GM23338 (cell line): ENCODE measurements around the gene KLF7. TPM values are rescaled to one million over a fixed set of nuclear protein-coding genes. Genes with fewer than 3 reads are reported as not detected.
A peak's percentile ranks its signal among the peaks of the same experiment; 100 is the strongest.

Source experiments
- ATAC-seq: fragments of 200-7000 bp; cut with Tn5 transposase; 3 replicates; pipeline ENCODE4 v1.9.1; 2020
- DNase-seq: peaks from one replicate; pipeline ENCODE4 v3.0.0-alpha.2; 2015; ENCODE audit warnings: low spot score
- H2AFZ ChIP-seq: fragments of 200-600 bp; sonication (generic); 2 replicates; pipeline ENCODE4 v1.8.0; 2016; ENCODE audit warnings: antibody characterized with exemption, mild to moderate bottlenecking, moderate library complexity
- H3F3A ChIP-seq: fragments of 200-600 bp; sonication (generic); replicated peaks from 2 replicates; pipeline ENCODE4 v1.8.0; 2017; ENCODE audit warnings: antibody characterized with exemption, mixed run types, low read depth
- H3K27ac ChIP-seq: fragments of 200-600 bp; sonication (generic); 2 replicates; pipeline ENCODE4 v1.6.1; 2016; ENCODE audit warnings: low read depth
- H3K27me3 ChIP-seq: fragments of 200-600 bp; sonication (generic); 2 replicates; pipeline ENCODE4 v1.8.0; 2016; ENCODE audit warnings: mild to moderate bottlenecking, mixed run types, moderate library complexity; ENCODE audit not compliant: insufficient read depth
- H3K36me3 ChIP-seq: fragments of 200-600 bp; sonication (generic); 2 replicates; pipeline ENCODE4 v1.8.0; 2016; ENCODE audit warnings: mild to moderate bottlenecking; ENCODE audit not compliant: insufficient read depth
- H3K4me1 ChIP-seq: fragments of 200-600 bp; sonication (generic); 2 replicates; pipeline ENCODE4 v1.8.0; 2016; ENCODE audit warnings: mild to moderate bottlenecking, moderate library complexity; ENCODE audit not compliant: insufficient read depth
- H3K4me2 ChIP-seq: fragments of 200-600 bp; sonication (generic); 2 replicates; pipeline ENCODE4 v1.7.1; 2017; ENCODE audit warnings: mixed run types
- H3K4me3 ChIP-seq: fragments of 200-600 bp; sonication (generic); 2 replicates; pipeline ENCODE4 v1.6.1; 2016; ENCODE audit warnings: mixed run types
- H3K79me2 ChIP-seq: fragments of 200-600 bp; sonication (generic); replicated peaks from 2 replicates; pipeline ENCODE4 v1.8.0; 2017; ENCODE audit warnings: mild to moderate bottlenecking; ENCODE audit not compliant: insufficient read depth
- H3K9me2 ChIP-seq: fragments of 200-600 bp; sonication (generic); 2 replicates; pipeline ENCODE4 v1.8.0; 2017; ENCODE audit not compliant: insufficient read depth
- H4K20me1 ChIP-seq: fragments of 200-600 bp; sonication (generic); replicated peaks from 2 replicates; pipeline ENCODE4 v1.8.0; 2017; ENCODE audit warnings: mild to moderate bottlenecking; ENCODE audit not compliant: insufficient read depth
- H3K27ac Mint-ChIP-seq: 2 replicates; pipeline ENCODE4 v1.8.0; 2020; ENCODE audit warnings: inconsistent platforms, mild to moderate bottlenecking, moderate library complexity, mixed read lengths
- H3K27me3 Mint-ChIP-seq: 3 replicates; pipeline ENCODE4 v1.8.0; 2022; ENCODE audit warnings: low read depth, mild to moderate bottlenecking, moderate library complexity, mixed read lengths, inconsistent platforms; ENCODE audit not compliant: insufficient read depth, poor library complexity
- H3K36me3 Mint-ChIP-seq: 3 replicates; pipeline ENCODE4 v1.8.0; 2021; ENCODE audit warnings: low read depth, mild to moderate bottlenecking, inconsistent platforms, moderate library complexity, mixed read lengths
- H3K4me1 Mint-ChIP-seq: 3 replicates; pipeline ENCODE4 v1.8.0; 2020; ENCODE audit warnings: mild to moderate bottlenecking, inconsistent platforms, mixed read lengths
- H3K4me3 Mint-ChIP-seq: 3 replicates; pipeline ENCODE4 v1.8.0; 2021; ENCODE audit warnings: moderate library complexity, mild to moderate bottlenecking, inconsistent platforms, mixed read lengths
- H3K9me3 Mint-ChIP-seq: 3 replicates; pipeline ENCODE4 v1.8.0; 2020; ENCODE audit warnings: moderate library complexity, mild to moderate bottlenecking, inconsistent platforms, mixed read lengths
- CREB1 ChIP-seq: fragments of 250-450 bp; sonication (Bioruptor Pico); IDR thresholded peaks from 2 replicates; pipeline ENCODE4 v1.5.0; 2020; ENCODE audit warnings: low read depth, mild to moderate bottlenecking, moderate library complexity
- ETS1 ChIP-seq: IDR thresholded peaks from 2 replicates; pipeline ENCODE4 v1.6.1; 2016; ENCODE audit warnings: antibody characterized with exemption
- EZH2 ChIP-seq: fragments of 200-600 bp; sonication (generic); IDR thresholded peaks from one replicate; pipeline ENCODE4 v1.8.0; 2017; ENCODE audit warnings: antibody characterized with exemption, mild to moderate bottlenecking, low read depth; ENCODE audit not compliant: unreplicated experiment
- JUNB ChIP-seq: IDR thresholded peaks from one replicate; pipeline ENCODE4 v1.6.1; 2016; ENCODE audit warnings: antibody characterized with exemption; ENCODE audit not compliant: unreplicated experiment
- NANOG ChIP-seq: IDR thresholded peaks from 2 replicates; pipeline ENCODE4 v1.6.1; 2016; ENCODE audit warnings: antibody characterized with exemption, borderline replicate concordance
- POLR2AphosphoS5 ChIP-seq: IDR thresholded peaks from 2 replicates; pipeline ENCODE4 v1.6.1; 2016; ENCODE audit warnings: antibody characterized with exemption, low read depth
- STAT1 ChIP-seq: IDR thresholded peaks from one replicate; pipeline ENCODE4 v1.6.1; 2016; ENCODE audit warnings: antibody characterized with exemption; ENCODE audit not compliant: unreplicated experiment
- polyA plus RNA-seq: library from polyadenylated mRNA; unstranded; fragments of >200 nt; fragmentation: Nextera tagmentation; extraction: Ambion mirVana; gene quantifications from 2 replicates; pipeline ENCODE4 v1.2.1, GENCODE V29; 2016
- total RNA-seq: library from RNA; depleted of rRNA; stranded (reverse); fragments of >200 nt; shearing (Covaris generic); gene quantifications from 2 replicates; pipeline ENCODE4 v1.2.3, GENCODE V29; 2014
- TF ChIP-seq, protein P1 (sequence below), 2 experiments: fragments of 200-600 bp in 1 of 2; sonication (generic) in 1 of 2; conservative IDR thresholded peaks; 2 replicates each; pipeline versions ENCODE4 v1.5.1 to v1.6.1; 2016 to 2017; ENCODE audit warnings: antibody characterized with exemption in 2 of 2, low read depth in 2 of 2, mild to moderate bottlenecking in 2 of 2, moderate library complexity in 1 of 2
- TF ChIP-seq, protein P2 (sequence below): IDR thresholded peaks from one replicate; pipeline ENCODE4 v1.6.1; 2018; ENCODE audit warnings: antibody characterized with exemption; ENCODE audit not compliant: unreplicated experiment

KLF7 gene
- total and polyA plus RNA-seq, 2 experiments from 2014 or later: 5.7 to 15.4 TPM

GRCh38 chr2:207182911-207183310, 17.2 kb upstream of the KLF7 start:
- H3K9me3 Mint-ChIP-seq: no peaks in the 10 kb centered on the region
- no peak for ATAC-seq
- Histone ChIP-seq H2AFZ (no peak overlapping the region), H3K9me2 (no peaks in the 10 kb centered on the region), H3K36me3 (no peaks in the 10 kb centered on the region), H4K20me1 (no peaks in the 10 kb centered on the region), H3K4me3 (no peak overlapping the region), H3K27me3 (no peaks in the 10 kb centered on the region), H3F3A (no peaks in the 10 kb centered on the region), H3K27ac (no peak overlapping the region), H3K4me2 (no peak overlapping the region), H3K79me2 (no peaks in the 10 kb centered on the region), H3K4me1 (no peaks in the 10 kb centered on the region)
- H3K36me3 Mint-ChIP-seq: no peaks in the 10 kb centered on the region
- H3K27ac Mint-ChIP-seq: no peak overlapping the region
- H3K4me1 Mint-ChIP-seq: no peaks in the 10 kb centered on the region
- TF ChIP-seq, protein P1, sequence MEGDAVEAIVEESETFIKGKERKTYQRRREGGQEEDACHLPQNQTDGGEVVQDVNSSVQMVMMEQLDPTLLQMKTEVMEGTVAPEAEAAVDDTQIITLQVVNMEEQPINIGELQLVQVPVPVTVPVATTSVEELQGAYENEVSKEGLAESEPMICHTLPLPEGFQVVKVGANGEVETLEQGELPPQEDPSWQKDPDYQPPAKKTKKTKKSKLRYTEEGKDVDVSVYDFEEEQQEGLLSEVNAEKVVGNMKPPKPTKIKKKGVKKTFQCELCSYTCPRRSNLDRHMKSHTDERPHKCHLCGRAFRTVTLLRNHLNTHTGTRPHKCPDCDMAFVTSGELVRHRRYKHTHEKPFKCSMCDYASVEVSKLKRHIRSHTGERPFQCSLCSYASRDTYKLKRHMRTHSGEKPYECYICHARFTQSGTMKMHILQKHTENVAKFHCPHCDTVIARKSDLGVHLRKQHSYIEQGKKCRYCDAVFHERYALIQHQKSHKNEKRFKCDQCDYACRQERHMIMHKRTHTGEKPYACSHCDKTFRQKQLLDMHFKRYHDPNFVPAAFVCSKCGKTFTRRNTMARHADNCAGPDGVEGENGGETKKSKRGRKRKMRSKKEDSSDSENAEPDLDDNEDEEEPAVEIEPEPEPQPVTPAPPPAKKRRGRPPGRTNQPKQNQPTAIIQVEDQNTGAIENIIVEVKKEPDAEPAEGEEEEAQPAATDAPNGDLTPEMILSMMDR (conservative IDR thresholded peaks at IDR 0.05; ENCODE audit: low read depth in 2 of 2): no peak
- TF ChIP-seq STAT1: no peak
- no peak for TF ChIP-seq ETS1
- TF ChIP-seq NANOG: no peak
- TF ChIP-seq, protein P2, sequence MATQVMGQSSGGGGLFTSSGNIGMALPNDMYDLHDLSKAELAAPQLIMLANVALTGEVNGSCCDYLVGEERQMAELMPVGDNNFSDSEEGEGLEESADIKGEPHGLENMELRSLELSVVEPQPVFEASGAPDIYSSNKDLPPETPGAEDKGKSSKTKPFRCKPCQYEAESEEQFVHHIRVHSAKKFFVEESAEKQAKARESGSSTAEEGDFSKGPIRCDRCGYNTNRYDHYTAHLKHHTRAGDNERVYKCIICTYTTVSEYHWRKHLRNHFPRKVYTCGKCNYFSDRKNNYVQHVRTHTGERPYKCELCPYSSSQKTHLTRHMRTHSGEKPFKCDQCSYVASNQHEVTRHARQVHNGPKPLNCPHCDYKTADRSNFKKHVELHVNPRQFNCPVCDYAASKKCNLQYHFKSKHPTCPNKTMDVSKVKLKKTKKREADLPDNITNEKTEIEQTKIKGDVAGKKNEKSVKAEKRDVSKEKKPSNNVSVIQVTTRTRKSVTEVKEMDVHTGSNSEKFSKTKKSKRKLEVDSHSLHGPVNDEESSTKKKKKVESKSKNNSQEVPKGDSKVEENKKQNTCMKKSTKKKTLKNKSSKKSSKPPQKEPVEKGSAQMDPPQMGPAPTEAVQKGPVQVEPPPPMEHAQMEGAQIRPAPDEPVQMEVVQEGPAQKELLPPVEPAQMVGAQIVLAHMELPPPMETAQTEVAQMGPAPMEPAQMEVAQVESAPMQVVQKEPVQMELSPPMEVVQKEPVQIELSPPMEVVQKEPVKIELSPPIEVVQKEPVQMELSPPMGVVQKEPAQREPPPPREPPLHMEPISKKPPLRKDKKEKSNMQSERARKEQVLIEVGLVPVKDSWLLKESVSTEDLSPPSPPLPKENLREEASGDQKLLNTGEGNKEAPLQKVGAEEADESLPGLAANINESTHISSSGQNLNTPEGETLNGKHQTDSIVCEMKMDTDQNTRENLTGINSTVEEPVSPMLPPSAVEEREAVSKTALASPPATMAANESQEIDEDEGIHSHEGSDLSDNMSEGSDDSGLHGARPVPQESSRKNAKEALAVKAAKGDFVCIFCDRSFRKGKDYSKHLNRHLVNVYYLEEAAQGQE: no peak
- no peak for TF ChIP-seq POLR2AphosphoS5
- TF ChIP-seq EZH2: no peak
- no peak for TF ChIP-seq JUNB
- no peak for DNase-seq
- H3K27me3 Mint-ChIP-seq: no peaks in the 10 kb centered on the region
- H3K4me3 Mint-ChIP-seq: no peak overlapping the region

- Mint-ChIP-seq H3K9me3 (no peaks in the 10 kb centered on the region), H3K4me3 (no peak overlapping the region), H3K36me3 (no peaks in the 10 kb centered on the region), H3K27me3 (no peaks in the 10 kb centered on the region), H3K27ac (no peak overlapping the region), H3K4me1 (no peaks in the 10 kb centered on the region)
- Histone ChIP-seq H3K79me2 (no peaks in the 10 kb centered on the region), H3K9me2 (no peaks in the 10 kb centered on the region), H4K20me1 (no peaks in the 10 kb centered on the region), H3K4me1 (no peaks in the 10 kb centered on the region), H3K4me3 (no peak overlapping the region), H3K36me3 (no peaks in the 10 kb centered on the region), H3F3A (no peaks in the 10 kb centered on the region), H3K4me2 (no peak overlapping the region), H2AFZ (peak overlapping the region; percentile 47), H3K27me3 (no peaks in the 10 kb centered on the region), H3K27ac (no peak overlapping the region)
- DNase-seq (no peak), ATAC-seq (no peak)
- TF ChIP-seq CREB1 (CRISPR knock-in tag): no peak
- TF ChIP-seq POLR2AphosphoS5: no peak
Observed at GRCh38 chr2:207181526-207182274, 16.0 kb upstream of the KLF7 start.
